ENCODE measurements around the gene GLCE.
"Not testable (repeated sequence)": the region's sequence is repeated elsewhere in the genome, so short reads cannot be mapped to it uniquely, and the experiment has no call there.

The GLCE gene

DNA sequence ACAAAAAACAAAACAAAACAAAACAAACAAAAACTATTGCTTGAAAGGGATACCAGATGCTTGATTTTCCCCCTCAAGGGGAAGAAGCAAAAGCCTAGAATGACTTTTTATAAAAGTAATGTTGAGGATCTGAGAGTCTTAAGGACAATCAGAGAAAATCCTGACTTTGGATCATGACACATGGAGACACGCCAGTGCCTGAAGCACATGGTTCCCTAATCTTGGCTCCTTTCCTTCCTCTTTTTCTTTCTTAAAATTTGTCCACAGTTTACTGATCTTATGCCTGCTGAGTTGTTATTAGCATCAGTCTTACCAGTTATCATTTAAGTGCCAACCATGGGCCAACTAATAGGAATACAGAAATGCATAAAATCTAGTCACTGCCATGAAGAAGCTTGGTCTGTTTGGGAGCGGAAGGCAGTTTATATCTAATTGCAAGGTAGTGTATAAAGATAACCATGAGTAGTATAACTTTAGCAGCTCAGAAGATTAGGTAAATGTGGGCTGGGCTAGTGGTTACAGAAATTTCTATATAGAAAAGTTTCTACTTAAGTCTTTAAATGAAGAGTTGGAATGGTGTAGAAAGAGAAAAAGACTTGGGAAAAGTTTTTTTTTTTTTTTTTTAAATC lies 6.9 kb downstream of the GLCE start:
- Histone ChIP-seq H3K4me3 (ENCODE audit: low read length) (no peak overlapping the region), H3K4me1 (ENCODE audit: control insufficient read depth, insufficient read depth, low read length) (no peaks in the 10 kb centered on the region), H3K27me3 (ENCODE audit: control insufficient read depth, insufficient read depth, low read length) (no peaks in the 10 kb centered on the region), H3K36me3 (ENCODE audit: control insufficient read depth, insufficient read depth, low read length) (no peaks in the 10 kb centered on the region), H3K9ac (ENCODE audit: low read length) (no peak overlapping the region), H3K27ac (ENCODE audit: low read depth, low read length) (no peak overlapping the region)

DNA sequence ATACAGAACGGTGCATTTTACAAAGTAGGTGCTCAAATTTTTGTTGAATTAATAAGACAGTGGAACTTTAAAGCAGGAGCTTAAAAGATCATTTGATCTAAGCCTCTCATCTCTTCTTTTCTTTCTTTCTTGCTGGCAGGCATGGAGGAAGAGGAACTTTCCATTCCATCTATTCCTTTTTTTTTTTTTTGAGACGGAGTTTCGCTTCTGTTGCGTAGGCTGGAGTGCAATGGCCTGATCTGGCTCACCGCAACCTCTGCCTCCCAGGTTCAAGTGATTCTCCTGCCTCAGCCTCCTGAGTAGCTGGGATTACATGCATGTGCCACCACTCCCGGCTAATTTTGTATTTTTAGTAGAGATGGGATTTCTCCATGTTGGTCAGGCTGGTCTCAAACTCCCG lies 7.9 kb downstream of the GLCE start:
- not testable (repeated sequence) for H3K27ac ChIP-seq (ENCODE audit: low read depth, low read length); H3K9ac ChIP-seq (ENCODE audit: low read length); H3K36me3 ChIP-seq (ENCODE audit: control insufficient read depth, insufficient read depth, low read length); H3K27me3 ChIP-seq (ENCODE audit: control insufficient read depth, insufficient read depth, low read length); H3K4me1 ChIP-seq (ENCODE audit: control insufficient read depth, insufficient read depth, low read length); H3K4me3 ChIP-seq (ENCODE audit: low read length)

DNA sequence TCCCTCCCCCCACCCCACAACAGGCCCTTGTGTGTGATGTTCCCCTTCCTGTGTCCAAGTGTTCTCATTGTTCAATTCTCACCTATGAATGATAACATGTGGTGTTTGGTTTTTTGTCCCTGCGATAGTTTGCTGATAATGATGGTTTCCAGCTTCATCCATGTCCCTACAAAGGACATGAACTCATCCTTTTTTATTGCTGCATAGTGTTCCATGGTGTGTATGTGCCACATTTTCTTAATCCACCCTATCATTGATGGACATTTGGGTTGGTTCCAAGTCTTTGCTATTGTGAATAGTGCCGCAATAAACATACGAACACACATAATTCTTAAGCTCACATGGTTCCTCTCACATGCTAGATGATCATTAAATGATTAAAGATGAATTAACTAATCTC lies 9.1 kb downstream of the GLCE start:
- H3K4me3 ChIP-seq (ENCODE audit: low read length); H3K9ac ChIP-seq (ENCODE audit: low read length); H3K4me1 ChIP-seq (ENCODE audit: control insufficient read depth, insufficient read depth, low read length); H3K36me3 ChIP-seq (ENCODE audit: control insufficient read depth, insufficient read depth, low read length); H3K27me3 ChIP-seq (ENCODE audit: control insufficient read depth, insufficient read depth, low read length); H3K27ac ChIP-seq (ENCODE audit: low read depth, low read length): not testable (repeated sequence)

DNA sequence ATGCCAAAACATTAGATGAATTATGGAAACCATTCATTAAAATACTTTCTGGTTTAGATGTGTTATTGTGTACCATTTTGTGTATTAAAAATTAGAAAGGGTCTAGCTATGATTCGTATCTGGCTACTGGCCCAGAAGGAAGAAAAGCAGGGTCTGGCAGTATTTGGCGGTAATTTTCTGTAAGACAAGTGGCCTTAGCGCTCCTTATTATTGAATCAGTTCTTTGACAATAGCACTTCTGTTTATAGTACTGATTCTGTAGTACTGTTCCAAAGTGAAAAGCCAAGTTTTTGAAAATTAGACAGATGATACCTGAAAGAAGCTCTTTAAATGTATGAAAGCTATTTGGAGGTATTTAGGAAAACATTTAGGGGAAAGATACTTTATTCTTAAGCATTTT lies 10.2 kb downstream of the GLCE start:
- no peaks in the 10 kb centered on the region for H3K36me3 ChIP-seq (ENCODE audit: control insufficient read depth, insufficient read depth, low read length)
- no peaks in the 10 kb centered on the region for H3K4me1 ChIP-seq (ENCODE audit: control insufficient read depth, insufficient read depth, low read length)
- H3K4me3 ChIP-seq (ENCODE audit: low read length) = no peak overlapping the region
- no peaks in the 10 kb centered on the region for H3K27me3 ChIP-seq (ENCODE audit: control insufficient read depth, insufficient read depth, low read length)
- H3K27ac ChIP-seq (ENCODE audit: low read depth, low read length) = no peak overlapping the region
- H3K9ac ChIP-seq (ENCODE audit: low read length) = no peak overlapping the region

DNA sequence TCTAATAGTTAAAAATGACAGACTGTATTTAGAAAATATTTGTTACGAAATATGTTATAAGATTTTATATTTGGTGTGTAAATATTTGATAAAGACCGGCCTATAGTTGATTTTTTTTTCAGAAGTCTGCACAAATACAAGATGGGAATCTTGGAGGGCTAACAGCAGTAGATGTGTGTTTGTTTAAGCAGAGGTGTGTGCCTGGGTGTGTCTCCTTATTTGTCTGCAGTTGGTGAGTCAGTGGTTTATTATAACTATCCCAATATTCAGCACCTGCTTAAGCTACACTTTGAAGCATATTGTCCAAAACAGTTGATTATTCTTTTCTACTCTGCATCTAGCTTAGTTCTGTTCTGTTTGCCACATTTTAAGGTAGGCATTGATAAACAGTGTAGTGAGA lies 12.4 kb downstream of the GLCE start:
- H3K36me3 ChIP-seq (ENCODE audit: control insufficient read depth, insufficient read depth, low read length) = no peaks in the 10 kb centered on the region
- H3K27ac ChIP-seq (ENCODE audit: low read depth, low read length) = no peak overlapping the region
- H3K9ac ChIP-seq (ENCODE audit: low read length) = no peak overlapping the region
- no peak overlapping the region for H3K4me3 ChIP-seq (ENCODE audit: low read length)
- H3K27me3 ChIP-seq (ENCODE audit: control insufficient read depth, insufficient read depth, low read length) = no peaks in the 10 kb centered on the region
- no peaks in the 10 kb centered on the region for H3K4me1 ChIP-seq (ENCODE audit: control insufficient read depth, insufficient read depth, low read length)

DNA sequence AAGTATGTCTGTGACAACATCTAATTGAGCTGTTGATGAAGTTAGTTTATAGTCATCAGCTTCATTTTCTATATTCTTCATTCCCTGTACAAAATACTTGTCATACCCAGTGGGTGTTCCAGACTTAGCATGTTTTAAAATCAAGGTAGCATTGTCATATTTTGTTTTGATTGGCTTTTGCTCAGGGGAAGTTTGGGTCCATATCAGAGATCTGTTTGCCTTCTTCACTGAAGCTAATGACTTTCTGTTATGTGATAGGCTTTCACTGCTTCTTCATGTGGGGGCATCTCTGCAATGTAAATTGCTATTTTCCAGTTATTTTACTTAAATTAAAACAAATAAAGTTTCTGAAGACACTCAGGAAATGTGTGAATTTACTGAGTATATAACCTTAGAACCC lies 15.1 kb downstream of the GLCE start:
- H3K4me3 ChIP-seq (ENCODE audit: low read length) = no peak overlapping the region
- H3K27ac ChIP-seq (ENCODE audit: low read depth, low read length) = no peak overlapping the region
- H3K27me3 ChIP-seq (ENCODE audit: control insufficient read depth, insufficient read depth, low read length) = no peaks in the 10 kb centered on the region
- no peaks in the 10 kb centered on the region for H3K36me3 ChIP-seq (ENCODE audit: control insufficient read depth, insufficient read depth, low read length)
- no peaks in the 10 kb centered on the region for H3K4me1 ChIP-seq (ENCODE audit: control insufficient read depth, insufficient read depth, low read length)
- H3K9ac ChIP-seq (ENCODE audit: low read length) = no peak overlapping the region

DNA sequence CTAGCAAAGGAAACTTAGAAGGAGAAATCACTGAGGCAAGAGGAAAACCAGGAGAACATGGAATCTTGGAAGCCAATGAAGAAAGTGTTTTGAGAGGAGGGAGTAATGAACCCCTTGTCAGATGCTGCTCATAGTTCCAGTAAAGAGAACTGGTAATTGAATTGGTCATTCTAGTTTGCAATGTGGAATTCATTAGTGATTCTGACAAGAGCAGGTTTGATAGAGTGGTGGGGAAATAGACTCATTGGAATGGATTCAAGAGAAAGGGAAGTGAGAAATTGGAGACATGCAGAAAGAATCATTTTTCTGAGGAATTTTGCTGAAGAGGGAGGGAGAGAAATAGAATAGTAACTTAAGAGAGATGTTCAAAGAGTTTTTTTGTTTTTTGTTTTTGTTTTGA lies 21.0 kb downstream of the GLCE start:
- Histone ChIP-seq H3K36me3 (ENCODE audit: control insufficient read depth, insufficient read depth, low read length) (no peaks in the 10 kb centered on the region), H3K27ac (ENCODE audit: low read depth, low read length) (no peak overlapping the region), H3K4me1 (ENCODE audit: control insufficient read depth, insufficient read depth, low read length) (no peaks in the 10 kb centered on the region), H3K9ac (ENCODE audit: low read length) (no peak overlapping the region), H3K4me3 (ENCODE audit: low read length) (no peak overlapping the region), H3K27me3 (ENCODE audit: control insufficient read depth, insufficient read depth, low read length) (no peaks in the 10 kb centered on the region)

DNA sequence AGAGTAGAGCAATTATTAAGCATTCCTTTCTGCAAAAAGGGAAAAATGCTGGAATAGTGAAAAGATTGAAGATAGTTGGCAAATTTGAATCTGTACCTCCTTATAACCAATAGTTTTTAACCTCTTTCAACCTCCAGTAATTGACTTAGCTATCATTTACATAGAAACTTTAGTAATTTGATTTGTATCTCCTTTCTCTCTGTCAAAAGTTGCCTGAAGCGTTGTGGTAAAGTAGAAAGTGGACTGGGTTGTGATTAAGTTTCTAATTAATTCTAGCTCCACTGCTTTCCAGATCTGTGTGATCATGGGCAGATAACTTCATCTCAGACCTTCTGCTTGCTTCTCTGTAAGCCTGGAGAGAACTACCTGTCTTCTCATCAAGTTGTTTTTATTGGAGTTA lies 24.8 kb downstream of the GLCE start:
- no peak overlapping the region for H3K9ac ChIP-seq (ENCODE audit: low read length)
- H3K36me3 ChIP-seq (ENCODE audit: control insufficient read depth, insufficient read depth, low read length) = no peaks in the 10 kb centered on the region
- no peak overlapping the region for H3K4me3 ChIP-seq (ENCODE audit: low read length)
- H3K4me1 ChIP-seq (ENCODE audit: control insufficient read depth, insufficient read depth, low read length) = no peaks in the 10 kb centered on the region
- no peak overlapping the region for H3K27ac ChIP-seq (ENCODE audit: low read depth, low read length)
- no peaks in the 10 kb centered on the region for H3K27me3 ChIP-seq (ENCODE audit: control insufficient read depth, insufficient read depth, low read length)

DNA sequence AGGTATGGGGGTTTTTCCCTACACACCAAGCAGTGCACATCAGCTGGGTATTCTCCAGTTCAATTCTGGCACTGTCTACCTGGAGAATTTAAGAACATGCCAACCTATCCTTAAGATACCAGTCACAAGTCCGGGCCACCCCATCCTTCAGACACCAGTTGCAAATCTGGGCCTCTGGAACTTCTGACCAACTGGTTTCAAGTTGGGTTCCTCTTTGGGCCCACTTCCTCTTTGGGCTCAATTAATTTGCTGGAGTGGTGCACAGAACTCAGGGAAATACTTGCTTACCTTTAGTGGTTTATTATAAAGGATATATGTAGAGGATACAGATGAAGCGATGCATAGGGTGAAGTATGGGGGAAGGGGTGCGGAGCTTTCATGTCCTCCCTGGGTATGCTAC lies 25.3 kb downstream of the GLCE start:
- no peak overlapping the region for H3K4me3 ChIP-seq (ENCODE audit: low read length)
- no peaks in the 10 kb centered on the region for H3K36me3 ChIP-seq (ENCODE audit: control insufficient read depth, insufficient read depth, low read length)
- H3K4me1 ChIP-seq (ENCODE audit: control insufficient read depth, insufficient read depth, low read length) = no peaks in the 10 kb centered on the region
- H3K27ac ChIP-seq (ENCODE audit: low read depth, low read length) = no peak overlapping the region
- H3K9ac ChIP-seq (ENCODE audit: low read length) = no peak overlapping the region
- no peaks in the 10 kb centered on the region for H3K27me3 ChIP-seq (ENCODE audit: control insufficient read depth, insufficient read depth, low read length)

DNA sequence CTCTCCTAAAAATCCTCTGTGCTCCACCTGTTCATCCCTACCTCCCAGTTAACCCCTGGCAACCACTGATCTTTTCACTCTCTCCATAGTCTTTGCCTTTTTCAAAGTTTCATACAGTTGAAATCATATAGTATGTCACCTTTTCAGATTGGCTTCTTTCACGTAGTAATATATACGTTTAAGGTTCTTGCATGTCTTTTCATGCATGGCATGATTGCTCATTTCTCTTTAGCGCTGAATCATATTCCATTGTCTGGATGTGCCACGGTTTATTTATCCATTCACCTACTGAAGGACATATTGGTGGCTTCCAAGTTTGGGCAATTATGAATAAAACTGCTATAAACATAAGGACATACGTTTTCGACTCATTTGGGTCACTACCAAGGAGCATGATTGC lies 28.7 kb downstream of the GLCE start:
- Histone ChIP-seq H3K36me3 (ENCODE audit: control insufficient read depth, insufficient read depth, low read length) (no peaks in the 10 kb centered on the region), H3K27me3 (ENCODE audit: control insufficient read depth, insufficient read depth, low read length) (no peaks in the 10 kb centered on the region), H3K9ac (ENCODE audit: low read length) (no peak overlapping the region), H3K27ac (ENCODE audit: low read depth, low read length) (no peak overlapping the region), H3K4me1 (ENCODE audit: control insufficient read depth, insufficient read depth, low read length) (peaks cover 7% of the 10 kb centered on the region), H3K4me3 (ENCODE audit: low read length) (no peak overlapping the region)

DNA sequence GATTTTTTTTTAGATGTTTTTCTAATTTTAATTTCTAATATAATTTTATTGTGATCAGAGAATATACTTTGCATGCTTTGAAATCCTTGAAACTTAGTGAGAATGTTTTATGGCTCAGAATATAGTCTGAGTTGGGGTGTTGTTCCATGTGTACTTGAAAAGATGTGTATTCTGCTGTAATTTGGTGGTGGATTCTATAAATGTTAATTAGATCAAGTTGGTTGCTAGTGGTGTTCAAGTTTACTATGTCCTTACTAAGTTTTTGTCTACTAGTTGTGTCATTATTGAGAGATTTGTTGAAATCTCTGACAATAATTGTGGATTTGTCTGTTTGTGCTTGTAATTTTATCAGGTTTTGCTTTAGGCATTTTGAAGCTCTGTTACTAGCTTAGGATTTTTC lies 29.7 kb downstream of the GLCE start:
- H3K27ac ChIP-seq (ENCODE audit: low read depth, low read length) = no peak overlapping the region
- H3K27me3 ChIP-seq (ENCODE audit: control insufficient read depth, insufficient read depth, low read length) = no peaks in the 10 kb centered on the region
- peaks cover 13% of the 10 kb centered on the region for H3K4me1 ChIP-seq (ENCODE audit: control insufficient read depth, insufficient read depth, low read length)
- H3K9ac ChIP-seq (ENCODE audit: low read length) = no peak overlapping the region
- H3K36me3 ChIP-seq (ENCODE audit: control insufficient read depth, insufficient read depth, low read length) = no peaks in the 10 kb centered on the region
- no peak overlapping the region for H3K4me3 ChIP-seq (ENCODE audit: low read length)

DNA sequence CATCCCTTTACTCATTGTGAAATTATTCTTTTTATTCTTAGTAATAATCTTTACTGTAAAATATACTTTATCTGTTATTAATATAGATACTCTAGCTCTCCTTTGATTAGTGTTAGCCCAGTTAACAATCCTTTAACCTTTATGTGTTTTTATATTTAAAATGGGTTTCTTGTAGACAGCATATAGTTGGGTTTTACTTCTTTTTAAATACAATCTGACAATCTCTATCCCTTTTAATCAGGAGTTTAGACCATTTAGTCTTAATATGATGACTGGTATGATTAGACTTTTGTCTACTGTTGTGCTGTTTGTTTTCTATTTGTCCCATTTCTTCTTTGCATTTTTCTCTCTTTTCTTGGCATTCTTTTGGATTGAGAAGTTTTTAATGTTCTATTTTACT lies 30.1 kb downstream of the GLCE start:
- Histone ChIP-seq H3K4me1 (ENCODE audit: control insufficient read depth, insufficient read depth, low read length) (peaks cover 13% of the 10 kb centered on the region), H3K4me3 (ENCODE audit: low read length) (no peak overlapping the region), H3K27ac (ENCODE audit: low read depth, low read length) (no peak overlapping the region), H3K36me3 (ENCODE audit: control insufficient read depth, insufficient read depth, low read length) (no peaks in the 10 kb centered on the region), H3K9ac (ENCODE audit: low read length) (no peak overlapping the region), H3K27me3 (ENCODE audit: control insufficient read depth, insufficient read depth, low read length) (no peaks in the 10 kb centered on the region)

DNA sequence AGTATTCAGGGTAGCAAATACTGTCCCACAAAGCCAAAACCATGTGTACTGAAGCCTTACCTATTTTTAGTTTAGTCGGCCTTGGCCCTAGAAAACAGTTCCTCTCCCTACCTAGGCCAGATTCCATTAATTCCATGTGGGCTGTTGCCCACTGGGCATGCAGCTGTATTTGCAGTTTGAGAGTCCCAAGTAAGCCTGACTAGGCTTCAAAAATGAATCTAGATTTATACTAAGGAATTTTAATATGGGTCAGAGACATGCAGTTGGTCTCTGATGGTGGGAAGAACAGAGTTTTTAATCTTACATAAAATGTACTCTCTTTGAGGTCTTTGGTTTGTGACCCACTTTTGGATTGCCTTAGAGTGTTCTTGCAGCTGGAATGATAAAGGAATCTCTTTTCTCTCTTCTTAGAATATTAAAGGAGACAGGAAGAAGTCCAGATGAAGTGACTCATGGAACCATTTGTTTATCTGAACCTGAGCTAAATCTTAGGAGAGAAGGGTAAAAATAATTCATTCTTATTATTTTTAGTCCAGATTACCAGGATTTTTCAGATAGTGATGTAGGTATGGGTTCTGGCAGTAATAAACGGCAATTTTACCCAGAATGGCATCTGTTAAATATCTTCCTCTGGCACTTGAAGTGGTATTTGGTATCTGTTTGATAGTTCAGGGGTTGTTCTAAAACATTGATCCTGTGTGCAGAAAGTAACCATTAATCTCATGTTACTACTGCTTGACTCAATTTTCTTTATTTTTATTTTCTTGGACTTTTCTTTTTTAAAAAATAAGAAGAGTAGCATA lies 33.8 kb downstream of the GLCE start:
- Histone ChIP-seq H3K4me1 (ENCODE audit: control insufficient read depth, insufficient read depth, low read length) (peaks cover 13% of the 10 kb centered on the region), H3K27ac (ENCODE audit: low read depth, low read length) (no peak overlapping the region), H3K9ac (ENCODE audit: low read length) (no peak overlapping the region), H3K36me3 (ENCODE audit: control insufficient read depth, insufficient read depth, low read length) (no peaks in the 10 kb centered on the region), H3K4me3 (ENCODE audit: low read length) (no peak overlapping the region), H3K27me3 (ENCODE audit: control insufficient read depth, insufficient read depth, low read length) (no peaks in the 10 kb centered on the region)
